ENCODE results near the gene DOCK9. TPM values are rescaled to one million over a fixed set of nuclear protein-coding genes. Genes with fewer than 3 reads are reported as not detected.
A peak's percentile ranks its signal among the peaks of the same experiment; 100 is the strongest.

DOCK9 gene
- total RNA-seq, 1 experiment from 2014 or later, result 31.7 TPM

DNA sequence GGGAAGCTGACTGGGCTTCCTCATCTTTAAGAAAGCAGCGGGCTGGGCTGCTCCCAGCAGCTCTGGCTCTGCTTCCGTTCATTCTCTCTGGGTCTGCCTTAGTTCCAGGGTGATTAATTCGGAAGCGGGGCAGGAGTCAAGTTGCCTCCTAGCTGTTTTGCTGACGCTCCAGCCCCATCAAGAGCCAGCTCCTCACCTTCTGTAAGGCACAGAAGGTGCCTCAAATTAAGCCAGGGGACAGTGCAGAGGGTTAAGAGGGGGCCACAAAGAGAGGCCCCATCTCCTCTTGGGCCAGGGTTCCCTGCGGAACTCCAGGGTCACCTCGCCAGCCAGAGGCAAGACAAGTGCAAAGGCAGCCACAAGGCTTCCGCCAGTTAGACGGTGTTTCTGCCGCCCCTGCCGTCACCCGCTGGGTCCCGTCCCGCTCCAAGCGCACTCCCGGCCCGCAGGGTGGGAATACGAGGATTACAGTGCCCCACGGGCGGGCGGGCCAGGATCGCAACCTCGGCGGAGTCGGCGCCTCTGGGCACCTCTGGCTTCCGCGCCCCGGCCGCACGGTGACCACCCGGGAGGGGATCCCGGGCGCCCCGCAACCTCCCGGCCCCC lies 225.9 kb downstream of the DOCK9 start:
- no TSS peak for BruUV-seq (replicated peaks)
- CTCF ChIA-PET, result no interaction called here
- Histone ChIP-seq H3K36me3 (ENCODE audit: low read depth, low read length) (no peaks in the 10 kb centered on the region), H3K27ac (ENCODE audit: low read length) (no peak overlapping the region), H4K20me1 (ENCODE audit: low read length) (no peaks in the 10 kb centered on the region), H3K9me3 (ENCODE audit: low read length) (no peaks in the 10 kb centered on the region), H3K4me2 (ENCODE audit: low read length) (peak overlapping the region; percentile 72), H3K4me3 (ENCODE audit: low read length) (peak overlapping the region; percentile 60), H3K4me1 (ENCODE audit: insufficient read depth, low read length) (no peaks in the 10 kb centered on the region), H3F3A (ENCODE audit: low read length, unreplicated experiment) (no peaks in the 10 kb centered on the region), H3K9ac (ENCODE audit: low read length) (no peak overlapping the region), H3K79me2 (ENCODE audit: low read length) (no peaks in the 10 kb centered on the region), H3K9me2 (replicated peaks; ENCODE audit: low read length) (no peaks in the 10 kb centered on the region), H2AFZ (ENCODE audit: low read length) (peak overlapping the region; percentile 54), H3K27me3 (ENCODE audit: low read length) (no peaks in the 10 kb centered on the region)
- peak; percentile 36 for DNase-seq
- intact Hi-C loops (cut with micrococcal nuclease), result no loop called here
- no peak for TF ChIP-seq EZH2phosphoT487 (IDR thresholded peaks at IDR 0.05; ENCODE audit: borderline replicate concordance, low read length)
- TF ChIP-seq EZH2 (IDR thresholded peaks at IDR 0.05; ENCODE audit: low read length, unreplicated experiment), result no peak
- TF ChIP-seq, protein P1, sequence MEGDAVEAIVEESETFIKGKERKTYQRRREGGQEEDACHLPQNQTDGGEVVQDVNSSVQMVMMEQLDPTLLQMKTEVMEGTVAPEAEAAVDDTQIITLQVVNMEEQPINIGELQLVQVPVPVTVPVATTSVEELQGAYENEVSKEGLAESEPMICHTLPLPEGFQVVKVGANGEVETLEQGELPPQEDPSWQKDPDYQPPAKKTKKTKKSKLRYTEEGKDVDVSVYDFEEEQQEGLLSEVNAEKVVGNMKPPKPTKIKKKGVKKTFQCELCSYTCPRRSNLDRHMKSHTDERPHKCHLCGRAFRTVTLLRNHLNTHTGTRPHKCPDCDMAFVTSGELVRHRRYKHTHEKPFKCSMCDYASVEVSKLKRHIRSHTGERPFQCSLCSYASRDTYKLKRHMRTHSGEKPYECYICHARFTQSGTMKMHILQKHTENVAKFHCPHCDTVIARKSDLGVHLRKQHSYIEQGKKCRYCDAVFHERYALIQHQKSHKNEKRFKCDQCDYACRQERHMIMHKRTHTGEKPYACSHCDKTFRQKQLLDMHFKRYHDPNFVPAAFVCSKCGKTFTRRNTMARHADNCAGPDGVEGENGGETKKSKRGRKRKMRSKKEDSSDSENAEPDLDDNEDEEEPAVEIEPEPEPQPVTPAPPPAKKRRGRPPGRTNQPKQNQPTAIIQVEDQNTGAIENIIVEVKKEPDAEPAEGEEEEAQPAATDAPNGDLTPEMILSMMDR (conservative IDR thresholded peaks at IDR 0.05; ENCODE audit: low read depth, low read length), result no peak
- POLR2A ChIA-PET (ENCODE audit: unreplicated experiment), result no interaction called here
- peak; percentile 74 for ATAC-seq

DNA sequence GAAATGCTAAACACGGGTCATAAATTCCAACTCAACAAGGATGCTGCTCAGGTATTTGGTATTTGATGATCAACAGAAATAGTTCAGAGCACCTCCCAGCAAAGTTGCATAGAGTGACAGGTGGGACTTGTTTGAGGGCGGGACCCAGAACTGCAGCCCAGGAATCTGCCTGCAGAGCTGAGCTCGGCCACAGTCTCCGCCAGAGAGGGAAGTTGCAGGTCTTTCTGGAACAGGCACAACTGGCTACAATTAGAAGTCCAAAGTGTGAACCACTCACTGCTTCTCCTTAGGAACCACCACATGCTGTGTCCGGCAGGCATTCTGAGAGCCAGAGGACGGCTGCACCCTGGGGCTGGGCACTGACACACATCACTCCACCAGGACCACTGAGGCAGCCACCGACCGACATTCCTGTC lies 226.5 kb downstream of the DOCK9 start:
- Histone ChIP-seq H3K27ac (ENCODE audit: low read length) (no peak overlapping the region), H3K4me2 (ENCODE audit: low read length) (peak overlapping the region; percentile 72), H3K36me3 (ENCODE audit: low read depth, low read length) (no peaks in the 10 kb centered on the region), H3K27me3 (ENCODE audit: low read length) (no peaks in the 10 kb centered on the region), H3K79me2 (ENCODE audit: low read length) (no peaks in the 10 kb centered on the region), H4K20me1 (ENCODE audit: low read length) (no peaks in the 10 kb centered on the region), H3K4me3 (ENCODE audit: low read length) (peak overlapping the region; percentile 60), H2AFZ (ENCODE audit: low read length) (peak overlapping the region; percentile 54), H3K4me1 (ENCODE audit: insufficient read depth, low read length) (no peaks in the 10 kb centered on the region), H3K9me3 (ENCODE audit: low read length) (no peaks in the 10 kb centered on the region), H3F3A (ENCODE audit: low read length, unreplicated experiment) (no peaks in the 10 kb centered on the region), H3K9me2 (replicated peaks; ENCODE audit: low read length) (no peaks in the 10 kb centered on the region), H3K9ac (ENCODE audit: low read length) (no peak overlapping the region)
- ATAC-seq (peak; percentile 71), DNase-seq (peak; percentile 44)
- TF ChIP-seq EZH2phosphoT487 (IDR thresholded peaks at IDR 0.05; ENCODE audit: borderline replicate concordance, low read length), result no peak
- TF ChIP-seq EZH2 (IDR thresholded peaks at IDR 0.05; ENCODE audit: low read length, unreplicated experiment), result no peak
- TF ChIP-seq, protein P1 (conservative IDR thresholded peaks at IDR 0.05; ENCODE audit: low read depth, low read length), result no peak
- no TSS peak for BruUV-seq (replicated peaks)
- ChIA-PET CTCF (no interaction called here), POLR2A (ENCODE audit: unreplicated experiment) (no interaction called here)
- intact Hi-C loops (cut with micrococcal nuclease), result no loop called here

DNA sequence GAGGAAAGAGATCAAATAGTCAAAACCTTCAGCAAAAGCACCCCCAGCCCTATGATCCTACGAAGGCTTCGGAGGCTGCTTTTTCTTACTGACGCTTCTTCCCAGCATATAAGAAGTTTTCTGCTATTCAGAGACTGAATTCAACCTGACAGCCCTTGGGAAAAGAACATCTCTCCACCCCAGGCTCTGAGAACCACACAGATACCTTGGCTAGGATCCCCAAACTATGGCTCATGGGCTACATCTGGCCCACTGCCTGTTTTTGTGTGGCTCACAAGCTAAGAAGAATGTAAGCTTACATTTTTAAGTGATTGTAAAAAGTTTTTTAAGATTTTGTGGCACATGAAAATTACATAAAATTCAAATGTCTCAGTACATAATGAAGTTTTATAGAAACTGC lies 228.4 kb downstream of the DOCK9 start:
- Histone ChIP-seq H3K4me1 (ENCODE audit: insufficient read depth, low read length) (no peaks in the 10 kb centered on the region), H3K9ac (ENCODE audit: low read length) (no peak overlapping the region), H3F3A (ENCODE audit: low read length, unreplicated experiment) (no peaks in the 10 kb centered on the region), H3K79me2 (ENCODE audit: low read length) (no peaks in the 10 kb centered on the region), H4K20me1 (ENCODE audit: low read length) (no peaks in the 10 kb centered on the region), H3K4me3 (ENCODE audit: low read length) (no peak overlapping the region), H3K4me2 (ENCODE audit: low read length) (no peak overlapping the region), H3K36me3 (ENCODE audit: low read depth, low read length) (no peaks in the 10 kb centered on the region), H3K27ac (ENCODE audit: low read length) (no peak overlapping the region), H3K9me3 (ENCODE audit: low read length) (no peaks in the 10 kb centered on the region), H3K27me3 (ENCODE audit: low read length) (no peaks in the 10 kb centered on the region), H2AFZ (ENCODE audit: low read length) (no peak overlapping the region), H3K9me2 (replicated peaks; ENCODE audit: low read length) (no peaks in the 10 kb centered on the region)
- CTCF ChIA-PET, result no interaction called here
- POLR2A ChIA-PET (ENCODE audit: unreplicated experiment), result interaction anchor here (0.6 kb wide), 1 partner anchor 183 kb away, joined by 3 read pairs; no protein-coding TSS in a partner anchor
- no TSS peak for BruUV-seq (replicated peaks)
- intact Hi-C loops (cut with micrococcal nuclease), result no loop called here
- TF ChIP-seq, protein P1 (conservative IDR thresholded peaks at IDR 0.05; ENCODE audit: low read depth, low read length), result no peak
- no peak for TF ChIP-seq EZH2phosphoT487 (IDR thresholded peaks at IDR 0.05; ENCODE audit: borderline replicate concordance, low read length)
- no peak for TF ChIP-seq EZH2 (IDR thresholded peaks at IDR 0.05; ENCODE audit: low read length, unreplicated experiment)
- DNase-seq, result no peak
- no peak for ATAC-seq
